ENCODE results near the gene SLC8B1. TPM values are rescaled to one million over a fixed set of nuclear protein-coding genes. Genes with fewer than 3 reads are reported as not detected.

Gene SLC8B1
- total RNA-seq, 1 experiment from 2014 or later: 30.9 TPM

- Histone ChIP-seq H3K36me3 (ENCODE audit: control insufficient read depth in 1 of 2, insufficient read depth in 2 of 2, low read length in 2 of 2) (no peaks in the 10 kb centered on the region; a peak in 1 of 4 replicates), H3K9me3 (ENCODE audit: control insufficient read depth in 1 of 2, insufficient read depth in 1 of 2, low read depth in 1 of 2, low read length in 2 of 2) (no peaks in the 10 kb centered on the region), H3K79me2 (ENCODE audit: insufficient read depth, low read length) (no peaks in the 10 kb centered on the region), H3K4me3 (replicated peaks in 1 of 2; ENCODE audit: low read depth in 1 of 2, low read length in 2 of 2) (no peak overlapping the region), H2AFZ (ENCODE audit: low read depth, low read length, poor library complexity, severe bottlenecking) (no peak overlapping the region), H3K4me1 (ENCODE audit: control insufficient read depth in 1 of 2, insufficient read depth in 2 of 2, low read length in 2 of 2) (no peaks in the 10 kb centered on the region), H3K4me2 (ENCODE audit: low read length) (no peak overlapping the region), H3K9me2 (ENCODE audit: insufficient read depth) (no peaks in the 10 kb centered on the region), H3K27me3 (ENCODE audit: insufficient read depth, low read length) (no peaks in the 10 kb centered on the region), H4K20me1 (ENCODE audit: insufficient read depth) (no peaks in the 10 kb centered on the region), H3K27ac (ENCODE audit: low read depth, low read length) (no peak overlapping the region), H3K9ac (ENCODE audit: low read length) (no peak overlapping the region)
- ChIA-PET CTCF (no interaction called here), POLR2A (no interaction called here), RAD21 (ENCODE audit: low non-redundant PET in 1 of 2, low total read pairs in 2 of 2, uncharacterized antibody in 2 of 2, unreplicated experiment in 2 of 2) (no interaction called here)
- ATAC-seq (no peak), DNase-seq (ENCODE audit: low read depth, low spot score) (no peak)
- intact Hi-C loops (cut with micrococcal nuclease): no loop called here
- no TSS peak for BruUV-seq (replicated peaks)
- TF ChIP-seq SIN3A (IDR thresholded peaks at IDR 0.05; ENCODE audit: low read depth) (no peak), ATF3 (IDR thresholded peaks at IDR 0.05) (no peak), REST (IDR thresholded peaks at IDR 0.05; ENCODE audit: low read depth) (no peak)
Observed at GRCh38 chr12:113285679-113286610, 49.0 kb downstream of the SLC8B1 start.

- POLR2A ChIA-PET: no interaction called here
- no peaks in the 10 kb centered on the region for H3K9me3 ChIP-seq (ENCODE audit: control insufficient read depth in 1 of 2, insufficient read depth in 1 of 2, low read depth in 1 of 2, low read length in 2 of 2)
- H3K27me3 ChIP-seq (ENCODE audit: insufficient read depth, low read length): no peaks in the 10 kb centered on the region
- no peak overlapping the region for H3K27ac ChIP-seq (ENCODE audit: low read depth, low read length)
- no peaks in the 10 kb centered on the region for H3K9me2 ChIP-seq (ENCODE audit: insufficient read depth)
- no peaks in the 10 kb centered on the region for H3K79me2 ChIP-seq (ENCODE audit: insufficient read depth, low read length)
- H3K4me3 ChIP-seq (replicated peaks in 1 of 2; ENCODE audit: low read depth in 1 of 2, low read length in 2 of 2): no peak overlapping the region
- RAD21 ChIA-PET (ENCODE audit: low non-redundant PET in 1 of 2, low total read pairs in 2 of 2, uncharacterized antibody in 2 of 2, unreplicated experiment in 2 of 2): no interaction called here
- no TSS peak for BruUV-seq (replicated peaks)
- no peak overlapping the region for H2AFZ ChIP-seq (ENCODE audit: low read depth, low read length, poor library complexity, severe bottlenecking)
- H3K4me1 ChIP-seq (ENCODE audit: control insufficient read depth in 1 of 2, insufficient read depth in 2 of 2, low read length in 2 of 2): no peaks in the 10 kb centered on the region
- no peak overlapping the region for H3K9ac ChIP-seq (ENCODE audit: low read length)
- DNase-seq (ENCODE audit: low read depth, low spot score) (no peak), ATAC-seq (no peak)
- H3K4me2 ChIP-seq (ENCODE audit: low read length): no peak overlapping the region
- intact Hi-C loops (cut with micrococcal nuclease): no loop called here
- no peaks in the 10 kb centered on the region; a peak in 1 of 4 replicates for H3K36me3 ChIP-seq (ENCODE audit: control insufficient read depth in 1 of 2, insufficient read depth in 2 of 2, low read length in 2 of 2)
- H4K20me1 ChIP-seq (ENCODE audit: insufficient read depth): no peaks in the 10 kb centered on the region
- CTCF ChIA-PET: no interaction called here
- TF ChIP-seq POLR2A (IDR thresholded peaks at IDR 0.05; ENCODE audit: borderline replicate concordance, extremely low read depth, insufficient read depth, insufficient read length) (no peak), REST (IDR thresholded peaks at IDR 0.05; ENCODE audit: low read depth) (no peak), MAX (IDR thresholded peaks at IDR 0.05) (no peak), JUND (IDR thresholded peaks at IDR 0.05) (no peak), YY1 (IDR thresholded peaks at IDR 0.05; ENCODE audit: extremely low read depth, insufficient replicate concordance, low read depth, low read length) (no peak), CBX3 (IDR thresholded peaks at IDR 0.05; ENCODE audit: low read depth) (no peak), SRF (IDR thresholded peaks at IDR 0.05; ENCODE audit: low read depth) (no peak), ATF3 (IDR thresholded peaks at IDR 0.05) (no peak), ZFX (IDR thresholded peaks at IDR 0.05) (no peak)
Observed at GRCh38 chr12:113284751-113285150, 50.2 kb downstream of the SLC8B1 start.
